Trophoblast cell (in vitro differentiated cells and primary cell): ENCODE data around the gene TBC1D22A.

Experiments
- DNase-seq, 2 donors: peaks; one replicate each; pipeline ENCODE4 v3.0.0-alpha.2; 2016
- H2AFZ ChIP-seq: 2 replicates; pipeline ENCODE4 v1.6.1; 2013; ENCODE audit warnings: low read length, moderate library complexity, mild to moderate bottlenecking; ENCODE audit not compliant: insufficient read depth, poor library complexity
- H2AK5ac ChIP-seq: 2 replicates; pipeline ENCODE4 v1.6.1; 2013; ENCODE audit warnings: mild to moderate bottlenecking, low read length
- H2BK120ac ChIP-seq: 2 replicates; pipeline ENCODE4 v1.6.1; 2013; ENCODE audit warnings: low read length, mild to moderate bottlenecking, moderate library complexity; ENCODE audit not compliant: insufficient read depth, poor library complexity
- H2BK12ac ChIP-seq: 2 replicates; pipeline ENCODE4 v1.6.1; 2013; ENCODE audit warnings: mild to moderate bottlenecking, low read length, moderate library complexity
- H2BK5ac ChIP-seq: 2 replicates; pipeline ENCODE4 v1.6.1; 2013; ENCODE audit warnings: low read length, low read depth, moderate library complexity, mild to moderate bottlenecking; ENCODE audit not compliant: poor library complexity
- H3K14ac ChIP-seq: 2 replicates; pipeline ENCODE4 v1.6.1; 2013; ENCODE audit warnings: mild to moderate bottlenecking, low read length
- H3K18ac ChIP-seq: 2 replicates; pipeline ENCODE4 v1.6.1; 2013; ENCODE audit warnings: mild to moderate bottlenecking, low read length
- H3K23ac ChIP-seq: 2 replicates; pipeline ENCODE4 v1.6.1; 2013; ENCODE audit warnings: low read length
- H3K27ac ChIP-seq: 2 replicates; pipeline ENCODE4 v1.5.1; 2013; ENCODE audit warnings: low read depth, mild to moderate bottlenecking, inconsistent platforms, low read length, moderate library complexity
- H3K27me3 ChIP-seq: 2 replicates; pipeline ENCODE4 v1.6.1; 2013; ENCODE audit warnings: inconsistent platforms, mild to moderate bottlenecking, low read length, moderate library complexity; ENCODE audit not compliant: insufficient read depth
- H3K36me3 ChIP-seq, 2 experiments: 1 replicate in 1 of 2; 2 replicates in 1 of 2; pipeline ENCODE4 v1.6.1; 2013; ENCODE audit warnings: low read length in 2 of 2, mild to moderate bottlenecking in 2 of 2, moderate library complexity in 1 of 2; ENCODE audit not compliant: insufficient read depth in 2 of 2, control insufficient read depth in 1 of 2
- H3K4ac ChIP-seq: 2 replicates; pipeline ENCODE4 v1.6.1; 2013; ENCODE audit warnings: low read depth, mild to moderate bottlenecking, low read length, moderate library complexity
- H3K4me1 ChIP-seq, 2 experiments: 1 replicate in 1 of 2; 2 replicates in 1 of 2; pipeline ENCODE4 v1.6.1; 2013; ENCODE audit warnings: low read length in 2 of 2, mild to moderate bottlenecking in 2 of 2, moderate library complexity in 1 of 2; ENCODE audit not compliant: insufficient read depth in 2 of 2, control insufficient read depth in 1 of 2
- H3K4me2 ChIP-seq: 2 replicates; pipeline ENCODE4 v1.6.1; 2013; ENCODE audit warnings: inconsistent platforms, mild to moderate bottlenecking, low read length, moderate library complexity
- H3K4me3 ChIP-seq: 2 replicates; pipeline ENCODE4 v1.5.1; 2013; ENCODE audit warnings: mild to moderate bottlenecking, low read depth, low read length, inconsistent platforms
- H3K79me1 ChIP-seq: one replicate; pipeline ENCODE4 v1.6.1; 2013; ENCODE audit warnings: low read length
- H3K79me2 ChIP-seq: 2 replicates; pipeline ENCODE4 v1.6.1; 2013; ENCODE audit warnings: low read length, mild to moderate bottlenecking; ENCODE audit not compliant: control insufficient read depth, insufficient read depth, poor library complexity
- H3K9ac ChIP-seq: 2 replicates; pipeline ENCODE4 v1.6.1; 2013; ENCODE audit warnings: mild to moderate bottlenecking, low read length
- H3K9me3 ChIP-seq: 2 replicates; pipeline ENCODE4 v1.6.1; 2013; ENCODE audit warnings: low read depth, mild to moderate bottlenecking, control low read depth, inconsistent platforms, low read length; ENCODE audit not compliant: insufficient read depth
- H4K12ac ChIP-seq: 2 replicates; pipeline ENCODE4 v1.6.1; 2013; ENCODE audit warnings: low read depth, mild to moderate bottlenecking, low read length, moderate library complexity
- H4K8ac ChIP-seq: 2 replicates; pipeline ENCODE4 v1.6.1; 2013; ENCODE audit warnings: low read depth, mild to moderate bottlenecking, low read length, moderate library complexity
- H4K91ac ChIP-seq: one replicate; pipeline ENCODE4 v1.6.1; 2013; ENCODE audit warnings: low read depth, mild to moderate bottlenecking, low read length, moderate library complexity
- WGBS: extraction: QIAGEN DNeasy Blood & Tissue Kit; methylation state at CpG from one replicate; pipeline ENCODE4 v1.1.7; 2013; ENCODE audit warnings: missing lambda C conversion rate; ENCODE audit not compliant: insufficient read length, insufficient coverage; ENCODE audit errors: extremely low coverage; 5-methylcytosine and 5-hydroxymethylcytosine counted together

Gene TBC1D22A

DNA sequence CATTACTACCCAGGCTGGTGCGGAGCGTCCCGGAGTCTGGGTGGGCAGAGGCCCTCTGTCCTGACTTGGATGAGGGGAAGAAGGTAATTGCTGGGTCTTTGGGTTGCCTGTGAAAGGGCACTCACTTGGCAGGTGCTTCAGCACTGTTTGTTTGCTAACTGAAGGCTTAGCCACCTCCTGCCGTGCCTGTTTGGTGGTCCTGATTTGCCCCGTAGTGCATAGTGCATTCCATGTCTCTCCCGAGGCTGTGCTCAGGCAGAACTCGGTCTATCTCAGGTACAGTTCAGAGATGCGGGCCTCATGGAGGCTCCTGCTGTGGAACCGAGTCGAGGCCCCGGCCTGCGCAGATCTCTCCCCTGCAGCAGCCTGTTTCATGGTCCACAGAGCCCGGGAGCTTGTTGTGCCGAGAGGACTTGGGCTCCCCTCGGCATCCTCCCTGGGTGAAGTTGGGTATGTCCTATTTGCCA is 146.2 kb downstream of the TBC1D22A start:
- Histone ChIP-seq H3K18ac (no peak overlapping the region), H3K14ac (no peak overlapping the region), H3K79me2 (no peaks in the 10 kb centered on the region), H3K4me1 (peaks cover 0 to 2% of the 10 kb centered on the region in 2 experiments), H3K4me2 (no peak overlapping the region), H3K9ac (no peak overlapping the region), H3K9me3 (no peaks in the 10 kb centered on the region), H3K36me3 (peaks cover 0 to 7% of the 10 kb centered on the region in 2 experiments), H2BK12ac (no peak overlapping the region), H4K12ac (no peak overlapping the region), H4K91ac (no peak overlapping the region), H3K27me3 (no peaks in the 10 kb centered on the region), H3K27ac (no peak overlapping the region), H2AK5ac (no peak overlapping the region), H3K4ac (no peak overlapping the region), H2AFZ (no peak overlapping the region), H3K4me3 (no peak overlapping the region), H4K8ac (no peak overlapping the region), H2BK120ac (no peak overlapping the region), H2BK5ac (no peak overlapping the region), H3K23ac (no peak overlapping the region), H3K79me1 (no peaks in the 10 kb centered on the region)
- no CpG with 5 or more reads among the region's 15 CpGs for WGBS
- DNase-seq, result no peak

DNA sequence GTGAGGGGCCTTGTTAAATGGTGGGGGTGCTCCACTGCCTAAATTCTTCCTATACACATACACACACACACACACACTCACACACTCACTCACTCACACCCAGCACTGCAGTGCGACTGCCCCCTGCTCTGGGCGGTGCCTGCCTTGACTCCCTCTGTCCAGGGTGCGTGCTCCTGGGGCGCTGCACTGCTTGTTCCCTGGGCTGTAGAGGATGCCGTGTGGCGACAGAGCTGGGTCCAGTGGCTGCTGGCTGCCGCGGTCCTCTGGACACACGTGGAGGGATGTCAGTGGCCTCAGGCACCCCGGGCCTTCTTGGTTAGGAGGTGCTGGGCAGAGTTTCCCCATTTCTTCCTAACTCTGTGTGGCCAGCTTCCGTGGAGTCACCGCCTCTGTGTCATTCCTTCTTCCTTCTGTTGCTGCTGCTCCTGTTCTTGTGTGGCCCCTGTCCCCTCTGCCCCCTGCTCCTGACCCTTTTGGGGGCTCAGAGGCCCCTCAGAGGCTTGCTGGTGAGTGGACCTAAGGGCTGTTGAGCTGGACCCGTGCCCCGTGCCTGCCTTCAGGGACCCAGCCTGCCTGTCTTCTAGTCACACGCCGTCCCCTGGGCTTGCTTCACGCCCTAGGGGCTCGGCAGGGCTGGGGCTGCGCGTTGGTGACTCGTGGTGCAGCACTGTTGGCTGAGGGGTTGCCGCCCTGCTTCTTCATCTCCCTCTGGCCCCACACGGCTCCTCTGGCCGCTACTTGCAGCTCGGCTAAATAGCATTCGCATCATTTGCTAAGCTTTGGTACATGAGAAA is 147.0 kb downstream of the TBC1D22A start:
- no peak overlapping the region for H4K8ac ChIP-seq
- H3K79me2 ChIP-seq, result no peaks in the 10 kb centered on the region
- no peak overlapping the region for H3K18ac ChIP-seq
- H2BK120ac ChIP-seq, result no peak overlapping the region
- H4K12ac ChIP-seq, result no peak overlapping the region
- no peak overlapping the region for H2BK12ac ChIP-seq
- no peak overlapping the region for H2AK5ac ChIP-seq
- no peaks in the 10 kb centered on the region for H3K9me3 ChIP-seq
- H3K4me1 ChIP-seq, result peaks cover 0 to 2% of the 10 kb centered on the region in 2 experiments
- no peak overlapping the region for H4K91ac ChIP-seq
- H3K36me3 ChIP-seq, result peaks cover 3 to 9% of the 10 kb centered on the region in 2 experiments
- no peak overlapping the region for H3K4me2 ChIP-seq
- DNase-seq, result no peak
- H3K27ac ChIP-seq, result no peak overlapping the region
- no peaks in the 10 kb centered on the region for H3K27me3 ChIP-seq
- no peak overlapping the region for H2AFZ ChIP-seq
- no peak overlapping the region for H3K4me3 ChIP-seq
- H3K9ac ChIP-seq, result no peak overlapping the region
- no peak overlapping the region for H3K14ac ChIP-seq
- H3K79me1 ChIP-seq, result no peaks in the 10 kb centered on the region
- no peak overlapping the region for H3K23ac ChIP-seq
- WGBS, result no CpG with 5 or more reads among the region's 26 CpGs
- no peak overlapping the region for H2BK5ac ChIP-seq
- H3K4ac ChIP-seq, result no peak overlapping the region

DNA sequence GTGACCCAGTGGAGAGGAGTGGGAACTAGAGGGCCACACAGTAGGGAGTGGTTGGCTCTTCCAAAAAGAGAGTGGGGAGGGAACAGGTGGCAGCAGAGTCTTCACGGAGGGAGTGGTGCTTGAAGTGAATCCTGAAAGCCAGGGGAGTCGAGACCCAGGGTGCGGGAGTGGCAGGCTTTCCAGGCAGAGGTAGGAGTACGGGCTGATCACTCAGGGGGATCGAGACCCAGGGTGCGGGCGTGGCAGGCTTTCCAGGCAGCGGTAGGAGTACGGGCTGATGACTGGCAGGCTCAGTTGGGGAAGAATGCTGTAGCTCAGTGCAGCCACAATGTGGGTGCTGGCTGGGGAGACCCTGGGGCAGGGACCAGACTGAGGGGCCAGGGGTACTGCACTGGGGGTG is 148.2 kb downstream of the TBC1D22A start:
- Histone ChIP-seq H3K14ac (no peak overlapping the region), H3K79me2 (no peaks in the 10 kb centered on the region), H3K9me3 (no peaks in the 10 kb centered on the region), H4K91ac (no peak overlapping the region), H3K4ac (no peak overlapping the region), H2AFZ (no peak overlapping the region), H3K36me3 (peaks cover 3 to 9% of the 10 kb centered on the region in 2 experiments), H2BK120ac (no peak overlapping the region), H3K4me3 (no peak overlapping the region), H4K12ac (no peak overlapping the region), H3K27ac (no peak overlapping the region), H3K23ac (no peak overlapping the region), H2BK12ac (no peak overlapping the region), H3K79me1 (no peaks in the 10 kb centered on the region), H2BK5ac (no peak overlapping the region), H2AK5ac (no peak overlapping the region), H3K9ac (no peak overlapping the region), H3K27me3 (no peaks in the 10 kb centered on the region), H3K18ac (no peak overlapping the region), H4K8ac (no peak overlapping the region), H3K4me2 (no peak overlapping the region), H3K4me1 (peaks cover 0 to 2% of the 10 kb centered on the region in 2 experiments)
- WGBS, result no CpG with 5 or more reads among the region's 9 CpGs
- no peak for DNase-seq

DNA sequence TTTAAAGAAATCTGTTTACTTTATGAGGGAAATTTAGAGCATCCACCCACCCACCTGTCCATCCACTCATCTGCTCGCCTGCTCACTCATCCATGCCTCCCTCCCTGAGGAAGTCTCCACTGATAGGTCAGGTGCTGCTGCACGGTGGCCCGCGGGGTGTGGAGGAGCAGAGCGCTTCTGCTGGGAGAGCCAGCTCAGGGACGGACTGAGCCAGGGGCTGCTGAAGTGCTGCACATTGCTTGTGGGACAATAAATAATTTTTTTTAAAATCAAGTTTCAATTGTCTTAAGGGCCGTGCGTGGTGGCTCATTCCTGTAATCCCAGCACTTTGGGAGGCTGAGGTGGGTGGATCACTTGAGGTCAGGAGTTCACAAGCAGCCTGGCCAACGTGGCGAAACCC is 148.9 kb downstream of the TBC1D22A start:
- WGBS, result no CpG with 5 or more reads among the region's 10 CpGs
- Histone ChIP-seq H3K4ac (no peak overlapping the region), H2BK12ac (no peak overlapping the region), H3K18ac (no peak overlapping the region), H4K8ac (no peak overlapping the region), H2AK5ac (no peak overlapping the region), H3K4me3 (no peak overlapping the region), H2AFZ (no peak overlapping the region), H3K9ac (no peak overlapping the region), H3K79me2 (no peaks in the 10 kb centered on the region), H2BK120ac (no peak overlapping the region), H3K14ac (no peak overlapping the region), H4K12ac (no peak overlapping the region), H3K4me1 (peaks cover 0 to 2% of the 10 kb centered on the region in 2 experiments), H2BK5ac (no peak overlapping the region), H3K27ac (no peak overlapping the region), H3K4me2 (no peak overlapping the region), H3K23ac (no peak overlapping the region), H3K36me3 (peaks cover 6 to 9% of the 10 kb centered on the region in 2 experiments), H3K79me1 (no peaks in the 10 kb centered on the region), H3K27me3 (no peaks in the 10 kb centered on the region), H4K91ac (no peak overlapping the region), H3K9me3 (peaks cover 2% of the 10 kb centered on the region)
- DNase-seq, result no peak
